Measurements from ENCODE around the gene FAIM2. TPM values are rescaled to one million over a fixed set of nuclear protein-coding genes. Genes with fewer than 3 reads are reported as not detected.
"Not testable (repeated sequence)": the region's sequence is repeated elsewhere in the genome, so short reads cannot be mapped to it uniquely, and the experiment has no call there.

FAIM2 gene
- total RNA-seq, 3 donors from 2014 or later: 0.16 to 0.54 TPM; not detected in 1

- peak; percentile 74 for DNase-seq
- Mint-ChIP-seq H3K9me3 (no peaks in the 10 kb centered on the region), H3K4me1 (ENCODE audit: low read depth) (peaks cover 2% of the 10 kb centered on the region), H3K4me3 (no peak overlapping the region), H3K27me3 (ENCODE audit: low read depth) (peaks cover 4% of the 10 kb centered on the region), H3K36me3 (ENCODE audit: insufficient read depth) (no peaks in the 10 kb centered on the region)
- peak; percentile 86 to 89 for ATAC-seq
Observed at GRCh38 chr12:49866859-49867569, 36.7 kb downstream of the FAIM2 start.

GRCh38 chr12:49865782-49866135 is 37.9 kb downstream of the FAIM2 start:
- H3K27me3 Mint-ChIP-seq (ENCODE audit: low read depth): peaks cover 4% of the 10 kb centered on the region
- peaks cover 2% of the 10 kb centered on the region for H3K4me1 Mint-ChIP-seq (ENCODE audit: low read depth)
- no peak overlapping the region for H3K4me3 Mint-ChIP-seq
- no peak for ATAC-seq
- no peaks in the 10 kb centered on the region for H3K36me3 Mint-ChIP-seq (ENCODE audit: insufficient read depth)
- H3K9me3 Mint-ChIP-seq: no peaks in the 10 kb centered on the region
- DNase-seq: no peak

- H3K27me3 Mint-ChIP-seq (ENCODE audit: low read depth): peaks cover 4% of the 10 kb centered on the region
- H3K4me1 Mint-ChIP-seq (ENCODE audit: low read depth): peaks cover 2% of the 10 kb centered on the region
- no peak for ATAC-seq
- no peaks in the 10 kb centered on the region for H3K36me3 Mint-ChIP-seq (ENCODE audit: insufficient read depth)
- no peak for DNase-seq
- no peak overlapping the region for H3K4me3 Mint-ChIP-seq
- H3K9me3 Mint-ChIP-seq: no peaks in the 10 kb centered on the region
Observed at GRCh38 chr12:49865109-49865781, 38.5 kb downstream of the FAIM2 start.

- Mint-ChIP-seq H3K4me1 (ENCODE audit: low read depth) (peaks cover 2% of the 10 kb centered on the region), H3K9me3 (no peaks in the 10 kb centered on the region), H3K27me3 (ENCODE audit: low read depth) (peaks cover 4% of the 10 kb centered on the region), H3K4me3 (no peak overlapping the region), H3K36me3 (ENCODE audit: insufficient read depth) (no peaks in the 10 kb centered on the region)
- ATAC-seq: no peak
- no peak for DNase-seq
Observed at GRCh38 chr12:49864798-49865090, 39.0 kb downstream of the FAIM2 start.

- Mint-ChIP-seq H3K4me1 (ENCODE audit: low read depth) (peaks cover 2% of the 10 kb centered on the region), H3K9me3 (no peaks in the 10 kb centered on the region), H3K27me3 (ENCODE audit: low read depth) (peaks cover 4% of the 10 kb centered on the region), H3K4me3 (no peak overlapping the region), H3K36me3 (ENCODE audit: insufficient read depth) (no peaks in the 10 kb centered on the region)
- DNase-seq: no peak
- no peak for ATAC-seq
Observed at GRCh38 chr12:49863946-49864797, 39.5 kb downstream of the FAIM2 start.

- not testable (repeated sequence) for DNase-seq; ATAC-seq; H3K4me3 Mint-ChIP-seq; H3K27me3 Mint-ChIP-seq (ENCODE audit: low read depth); H3K9me3 Mint-ChIP-seq; H3K4me1 Mint-ChIP-seq (ENCODE audit: low read depth); H3K36me3 Mint-ChIP-seq (ENCODE audit: insufficient read depth)
Observed at GRCh38 chr12:49860921-49861320, 42.8 kb downstream of the FAIM2 start.

GRCh38 chr12:49855890-49856289 is 47.8 kb downstream of the FAIM2 start:
- H3K9me3 Mint-ChIP-seq; DNase-seq; H3K36me3 Mint-ChIP-seq (ENCODE audit: insufficient read depth); H3K27me3 Mint-ChIP-seq (ENCODE audit: low read depth); H3K4me3 Mint-ChIP-seq; ATAC-seq; H3K4me1 Mint-ChIP-seq (ENCODE audit: low read depth): not testable (repeated sequence)

GRCh38 chr12:49854976-49855375 is 48.7 kb downstream of the FAIM2 start:
- H3K36me3 Mint-ChIP-seq (ENCODE audit: insufficient read depth): no peaks in the 10 kb centered on the region
- DNase-seq (no peak), ATAC-seq (no peak)
- no peaks in the 10 kb centered on the region for H3K4me1 Mint-ChIP-seq (ENCODE audit: low read depth)
- no peak overlapping the region for H3K4me3 Mint-ChIP-seq
- no peaks in the 10 kb centered on the region for H3K9me3 Mint-ChIP-seq
- no peaks in the 10 kb centered on the region for H3K27me3 Mint-ChIP-seq (ENCODE audit: low read depth)

GRCh38 chr12:49853671-49854070 is 50.0 kb downstream of the FAIM2 start:
- no peak for DNase-seq
- H3K4me3 Mint-ChIP-seq: no peak overlapping the region
- peaks cover 8% of the 10 kb centered on the region for H3K27me3 Mint-ChIP-seq (ENCODE audit: low read depth)
- H3K4me1 Mint-ChIP-seq (ENCODE audit: low read depth): no peaks in the 10 kb centered on the region
- H3K36me3 Mint-ChIP-seq (ENCODE audit: insufficient read depth): no peaks in the 10 kb centered on the region
- H3K9me3 Mint-ChIP-seq: no peaks in the 10 kb centered on the region
- ATAC-seq: no peak

GRCh38 chr12:49847161-49847560 is 56.5 kb downstream of the FAIM2 start:
- Mint-ChIP-seq H3K4me3 (no peak overlapping the region), H3K4me1 (ENCODE audit: low read depth) (peaks cover 22% of the 10 kb centered on the region)

GRCh38 chr12:49846032-49846431 is 57.7 kb downstream of the FAIM2 start:
- ATAC-seq: no peak
- Mint-ChIP-seq H3K4me1 (ENCODE audit: low read depth) (peaks cover 30% of the 10 kb centered on the region), H3K27me3 (ENCODE audit: low read depth) (peaks cover 13% of the 10 kb centered on the region), H3K4me3 (no peak overlapping the region), H3K9me3 (no peaks in the 10 kb centered on the region), H3K36me3 (ENCODE audit: insufficient read depth) (no peaks in the 10 kb centered on the region)
- no peak for DNase-seq

More at GRCh38 chr12:49847161-49847560, 56.5 kb downstream of the FAIM2 start:
- ATAC-seq: no peak
- no peak for DNase-seq
- no peaks in the 10 kb centered on the region for H3K36me3 Mint-ChIP-seq (ENCODE audit: insufficient read depth)
- peaks cover 13% of the 10 kb centered on the region for H3K27me3 Mint-ChIP-seq (ENCODE audit: low read depth)
- no peaks in the 10 kb centered on the region for H3K9me3 Mint-ChIP-seq

GRCh38 chr12:49843876-49844437 is 59.7 kb downstream of the FAIM2 start:
- Mint-ChIP-seq H3K9me3 (no peaks in the 10 kb centered on the region), H3K4me3 (no peak overlapping the region), H3K4me1 (ENCODE audit: low read depth) (peaks cover 33% of the 10 kb centered on the region), H3K36me3 (ENCODE audit: insufficient read depth) (no peaks in the 10 kb centered on the region), H3K27me3 (ENCODE audit: low read depth) (peaks cover 8% of the 10 kb centered on the region)
- ATAC-seq (no peak), DNase-seq (no peak)

GRCh38 chr12:49843411-49843810 is 60.3 kb downstream of the FAIM2 start:
- Mint-ChIP-seq H3K4me1 (ENCODE audit: low read depth) (peaks cover 34% of the 10 kb centered on the region), H3K4me3 (peak overlapping the region; percentile 93), H3K9me3 (no peaks in the 10 kb centered on the region), H3K27me3 (ENCODE audit: low read depth) (peaks cover 3% of the 10 kb centered on the region), H3K36me3 (ENCODE audit: insufficient read depth) (peaks cover under 1% of the 10 kb centered on the region)
- ATAC-seq (no peak), DNase-seq (no peak)

GRCh38 chr12:49842519-49843352 is 61.0 kb downstream of the FAIM2 start, which contains the start of gene BCDIN3D:
TSS of gene BCDIN3D (minus strand) at chr12:49843106. CDS start at chr12:49843087, 19 bp downstream.
- ATAC-seq: peak; percentile 92 to 95
- peak within 1 kb of the TSS; percentile 93 for H3K4me3 Mint-ChIP-seq
- H3K27me3 Mint-ChIP-seq (ENCODE audit: low read depth): no peaks in the 10 kb centered on the region
- peak; percentile 92 for DNase-seq
- peaks cover 3% of the 10 kb centered on the region for H3K36me3 Mint-ChIP-seq (ENCODE audit: insufficient read depth)
- no peaks in the 10 kb centered on the region for H3K9me3 Mint-ChIP-seq
- peaks cover 34% of the 10 kb centered on the region for H3K4me1 Mint-ChIP-seq (ENCODE audit: low read depth)
